Hepatocyte (in vitro differentiated cells): ENCODE results near the gene MYOZ1.

ENCODE experiments used
- EZH2 ChIP-seq: fragments of 200-600 bp; sonication (generic); IDR thresholded peaks from 2 replicates; pipeline ENCODE4 v1.6.1; 2016; ENCODE audit warnings: antibody characterized with exemption, mild to moderate bottlenecking, borderline replicate concordance
- EZH2phosphoT487 ChIP-seq: fragments of 200-600 bp; sonication (generic); IDR thresholded peaks from one replicate; pipeline ENCODE4 v1.6.1; 2018; ENCODE audit warnings: antibody characterized with exemption, mild to moderate bottlenecking, low read depth, moderate library complexity; ENCODE audit not compliant: unreplicated experiment, severe bottlenecking
- TF ChIP-seq, protein P1 (sequence below): fragments of 200-600 bp; sonication (generic); IDR thresholded peaks from 2 replicates; pipeline ENCODE4 v1.5.1; 2016; ENCODE audit warnings: antibody characterized with exemption, mild to moderate bottlenecking; ENCODE audit not compliant: poor library complexity

DNA sequence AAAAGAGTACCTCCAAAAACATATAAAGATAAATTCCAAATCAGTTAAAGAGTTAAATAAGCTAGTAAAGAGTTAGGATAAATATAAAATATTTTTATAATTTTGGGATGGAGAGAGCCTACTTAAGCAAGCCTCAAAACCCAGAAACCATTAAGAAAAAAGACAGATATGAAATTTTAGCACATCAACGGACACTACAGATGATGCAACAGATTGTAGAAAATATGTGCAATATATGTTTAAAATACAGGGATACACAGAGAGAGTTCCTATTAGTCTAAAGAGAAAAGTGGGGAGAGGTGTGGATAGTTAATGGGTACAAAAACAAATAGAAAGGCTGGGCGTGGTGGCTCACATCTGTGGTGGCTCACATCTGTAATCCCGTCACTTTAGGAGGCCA, 26.6 kb downstream of the MYOZ1 start:
- TF ChIP-seq, protein P1, sequence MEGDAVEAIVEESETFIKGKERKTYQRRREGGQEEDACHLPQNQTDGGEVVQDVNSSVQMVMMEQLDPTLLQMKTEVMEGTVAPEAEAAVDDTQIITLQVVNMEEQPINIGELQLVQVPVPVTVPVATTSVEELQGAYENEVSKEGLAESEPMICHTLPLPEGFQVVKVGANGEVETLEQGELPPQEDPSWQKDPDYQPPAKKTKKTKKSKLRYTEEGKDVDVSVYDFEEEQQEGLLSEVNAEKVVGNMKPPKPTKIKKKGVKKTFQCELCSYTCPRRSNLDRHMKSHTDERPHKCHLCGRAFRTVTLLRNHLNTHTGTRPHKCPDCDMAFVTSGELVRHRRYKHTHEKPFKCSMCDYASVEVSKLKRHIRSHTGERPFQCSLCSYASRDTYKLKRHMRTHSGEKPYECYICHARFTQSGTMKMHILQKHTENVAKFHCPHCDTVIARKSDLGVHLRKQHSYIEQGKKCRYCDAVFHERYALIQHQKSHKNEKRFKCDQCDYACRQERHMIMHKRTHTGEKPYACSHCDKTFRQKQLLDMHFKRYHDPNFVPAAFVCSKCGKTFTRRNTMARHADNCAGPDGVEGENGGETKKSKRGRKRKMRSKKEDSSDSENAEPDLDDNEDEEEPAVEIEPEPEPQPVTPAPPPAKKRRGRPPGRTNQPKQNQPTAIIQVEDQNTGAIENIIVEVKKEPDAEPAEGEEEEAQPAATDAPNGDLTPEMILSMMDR: no peak
- TF ChIP-seq EZH2 (no peak), EZH2phosphoT487 (no peak)
